IMR-90 (cell line): ENCODE data around the gene NFIA. TPM values are rescaled to one million over a fixed set of nuclear protein-coding genes. Genes with fewer than 3 reads are reported as not detected.
A peak's percentile ranks its signal among the peaks of the same experiment; 100 is the strongest.

ENCODE experiments used
- ATAC-seq: fragments of 200-7000 bp; cut with Tn5 transposase; 2 replicates; pipeline ENCODE4 v1.9.1; 2020; ENCODE audit warnings: low read depth, mild to moderate bottlenecking, moderate library complexity
- BruUV-seq: library from RNA; stranded (reverse); fragments of 400-500 nt; replicated peaks from 2 replicates; lab custom pipeline; 2021; lab: Mats Ljungman, UMichigan
- CTCF ChIA-PET: fragments of 300-600 bp; formaldehyde crosslinking; extraction: SDS; loops from one replicate; lab custom pipeline; 2021; ENCODE audit warnings: antibody characterized with exemption; lab: Yijun Ruan, JAX
- POLR2A ChIA-PET: fragments of 300-600 bp; sonication (Branson Sonifier 250); formaldehyde crosslinking; loops from one replicate; lab custom pipeline; 2022; ENCODE audit warnings: antibody characterized with exemption; ENCODE audit not compliant: unreplicated experiment; lab: Charles Lee
- DNase-seq: peaks from one replicate; pipeline ENCODE4 v3.0.0; 2013
- H2AFZ ChIP-seq: replicated peaks from 2 replicates; pipeline ENCODE3; 2013; ENCODE audit warnings: low read length, mild to moderate bottlenecking; ENCODE audit not compliant: poor library complexity
- H2AK5ac ChIP-seq: 2 replicates; pipeline ENCODE4 v1.6.1; 2013; ENCODE audit warnings: low read depth, low read length, inconsistent platforms
- H2AK9ac ChIP-seq: replicated peaks from 2 replicates; pipeline ENCODE3; 2013; ENCODE audit warnings: mild to moderate bottlenecking, low read depth, low read length, moderate library complexity; ENCODE audit not compliant: poor library complexity
- H2BK120ac ChIP-seq: 2 replicates; pipeline ENCODE4 v1.6.1; 2013; ENCODE audit warnings: low read depth, low read length, inconsistent platforms
- H2BK15ac ChIP-seq: 3 replicates; pipeline ENCODE4 v1.6.1; 2013; ENCODE audit warnings: low read depth, low read length, inconsistent platforms
- H2BK20ac ChIP-seq: 2 replicates; pipeline ENCODE4 v1.6.1; 2013; ENCODE audit warnings: low read depth, mild to moderate bottlenecking, inconsistent platforms, low read length, moderate library complexity
- H2BK5ac ChIP-seq: 2 replicates; pipeline ENCODE4 v1.6.1; 2013; ENCODE audit warnings: mild to moderate bottlenecking, low read depth, low read length, inconsistent platforms; ENCODE audit not compliant: poor library complexity, severe bottlenecking
- H3K14ac ChIP-seq: replicated peaks from 2 replicates; pipeline ENCODE4 v1.6.1; 2013; ENCODE audit warnings: low read depth, low read length, inconsistent platforms
- H3K18ac ChIP-seq: 2 replicates; pipeline ENCODE4 v1.6.1; 2013; ENCODE audit warnings: low read depth, low read length, control low read depth
- H3K23ac ChIP-seq: 2 replicates; pipeline ENCODE4 v1.6.1; 2013; ENCODE audit warnings: low read depth, low read length, inconsistent platforms
- H3K27ac ChIP-seq: 2 replicates; pipeline ENCODE4 v1.5.1; 2013; ENCODE audit warnings: mild to moderate bottlenecking, control low read depth, low read length; ENCODE audit not compliant: insufficient read depth
- H3K27me3 ChIP-seq: 2 replicates; pipeline ENCODE4 v1.6.1; 2013; ENCODE audit warnings: low read length; ENCODE audit not compliant: control insufficient read depth, insufficient read depth
- H3K36me3 ChIP-seq: 2 replicates; pipeline ENCODE4 v1.6.1; 2013; ENCODE audit warnings: low read length, mixed read lengths; ENCODE audit not compliant: control insufficient read depth, insufficient read depth
- H3K4ac ChIP-seq: 2 replicates; pipeline ENCODE4 v1.6.1; 2013; ENCODE audit warnings: low read depth, low read length, inconsistent platforms
- H3K4me1 ChIP-seq: 2 replicates; pipeline ENCODE4 v1.6.1; 2013; ENCODE audit warnings: low read length, mixed read lengths; ENCODE audit not compliant: control insufficient read depth, insufficient read depth
- H3K4me2 ChIP-seq: 2 replicates; pipeline ENCODE4 v1.6.1; 2013; ENCODE audit warnings: low read depth, mild to moderate bottlenecking, control low read depth, low read length, moderate library complexity
- H3K4me3 ChIP-seq: 2 replicates; pipeline ENCODE4 v1.5.1; 2013; ENCODE audit warnings: low read depth, mild to moderate bottlenecking, control low read depth, low read length, moderate library complexity; ENCODE audit not compliant: insufficient read depth
- H3K56ac ChIP-seq: 2 replicates; pipeline ENCODE4 v1.6.1; 2013; ENCODE audit warnings: low read length, inconsistent platforms; ENCODE audit not compliant: insufficient read depth; ENCODE audit errors: extremely low read depth
- H3K79me1 ChIP-seq, 2 experiments: 2 replicates each; pipeline ENCODE4 v1.6.1; 2013; ENCODE audit warnings: low read length in 2 of 2, inconsistent platforms in 1 of 2, low read depth in 1 of 2
- H3K9ac ChIP-seq: 2 replicates; pipeline ENCODE4 v1.6.1; 2013; ENCODE audit warnings: low read depth, low read length, control low read depth
- H3K9me1 ChIP-seq: 2 replicates; pipeline ENCODE4 v1.6.1; 2013; ENCODE audit warnings: low read length, inconsistent platforms; ENCODE audit not compliant: insufficient read depth
- H3K9me3 ChIP-seq: 2 replicates; pipeline ENCODE4 v1.6.1; 2013; ENCODE audit warnings: low read length; ENCODE audit not compliant: control insufficient read depth, insufficient read depth
- H4K20me1 ChIP-seq: 2 replicates; pipeline ENCODE4 v1.6.1; 2013; ENCODE audit warnings: low read length, inconsistent platforms; ENCODE audit not compliant: insufficient read depth
- H4K5ac ChIP-seq: 2 replicates; pipeline ENCODE4 v1.6.1; 2013; ENCODE audit warnings: mild to moderate bottlenecking, low read depth, low read length, control low read depth
- H4K8ac ChIP-seq, 2 experiments: 2 replicates each; pipeline ENCODE4 v1.6.1; 2013; ENCODE audit warnings: low read depth in 2 of 2, low read length in 2 of 2, control low read depth in 1 of 2, inconsistent platforms in 1 of 2
- H4K91ac ChIP-seq: 2 replicates; pipeline ENCODE4 v1.6.1; 2013; ENCODE audit warnings: low read depth, low read length, inconsistent platforms; ENCODE audit not compliant: insufficient read depth
- BHLHE40 ChIP-seq: fragments of 150-350 bp; IDR thresholded peaks from 2 replicates; pipeline ENCODE4 v1.6.1; 2016; ENCODE audit warnings: mild to moderate bottlenecking, low read depth, low read length
- CEBPB ChIP-seq: IDR thresholded peaks from 2 replicates; pipeline ENCODE4 v1.6.1; 2012; ENCODE audit warnings: low read depth, low read length, improper control_type of control experiment
- CHD1 ChIP-seq: IDR thresholded peaks from 2 replicates; pipeline ENCODE4 v1.6.1; 2012; ENCODE audit warnings: low read depth, low read length, improper control_type of control experiment
- CTCF ChIP-seq: conservative IDR thresholded peaks from 2 replicates; pipeline ENCODE4 v1.5.1; 2012; ENCODE audit warnings: mild to moderate bottlenecking, low read depth, low read length, improper control_type of control experiment
- MAFK ChIP-seq: IDR thresholded peaks from 2 replicates; pipeline ENCODE4 v1.6.1; 2012; ENCODE audit warnings: low read depth, low read length, improper control_type of control experiment
- MXI1 ChIP-seq: IDR thresholded peaks from 2 replicates; pipeline ENCODE4 v1.6.1; 2012; ENCODE audit warnings: low read depth, mild to moderate bottlenecking, low read length, moderate library complexity, borderline replicate concordance
- NFE2L2 ChIP-seq: fragments of 150-350 bp; IDR thresholded peaks from 2 replicates; pipeline ENCODE4 v1.6.1; 2016; ENCODE audit warnings: low read depth, mild to moderate bottlenecking, low read length
- POLR2A ChIP-seq: IDR thresholded peaks from 2 replicates; pipeline ENCODE4 v1.6.1; 2012; ENCODE audit warnings: mild to moderate bottlenecking, low read depth, low read length
- RAD21 ChIP-seq: IDR thresholded peaks from 2 replicates; pipeline ENCODE4 v1.6.1; 2012; ENCODE audit warnings: low read length, improper control_type of control experiment
- RCOR1 ChIP-seq: IDR thresholded peaks from 2 replicates; pipeline ENCODE4 v1.6.1; 2012; ENCODE audit warnings: mild to moderate bottlenecking, low read length, improper control_type of control experiment; ENCODE audit not compliant: insufficient replicate concordance
- USF2 ChIP-seq: fragments of 150-350 bp; IDR thresholded peaks from 2 replicates; pipeline ENCODE4 v1.6.1; 2017; ENCODE audit warnings: mild to moderate bottlenecking, antibody characterized with exemption, low read length, low read depth
- whole genome bisulfite sequencing, 2 experiments: methylation state at CpG; one replicate each; pipeline versions ENCODE4 v1.1.5 to v1.1.7; 2013; ENCODE audit warnings: missing lambda C conversion rate in 2 of 2; ENCODE audit not compliant: insufficient read length in 1 of 2; ENCODE audit errors: extremely low coverage in 2 of 2; 5-methylcytosine and 5-hydroxymethylcytosine counted together
- dilution Hi-C: fragments of 300-500 bp; cut with HindIII; formaldehyde crosslinking; loops from one replicate; pipeline ENCODE4 v1.14.3; 2018; ENCODE audit warnings: low sequenced_read_pairs; ENCODE audit not compliant: unreplicated experiment
- in situ Hi-C: fragments of 300-500 bp; cut with MboI; formaldehyde crosslinking; loops from 3 replicates; pipeline ENCODE4 v1.14.3; 2019; ENCODE audit warnings: low sequenced_read_pairs, inconsistent platforms, mixed read lengths
- intact Hi-C: fragments of 100-400 bp; cut with micrococcal nuclease; formaldehyde crosslinking; loops from 2 replicates; pipeline ENCODE4 v1.10.0; 2022
- polyA plus RNA-seq, 3 experiments: library from polyadenylated mRNA; depleted of rRNA; stranded (reverse); fragments of >200 nt; gene quantifications; 2 replicates each; pipeline ENCODE4 v1.2.3, GENCODE V29; 2012; ENCODE audit warnings: low replicate concordance in 1 of 3
- total RNA-seq: library from RNA; depleted of rRNA; stranded (reverse); fragments of >200 nt; gene quantifications from 2 replicates; pipeline ENCODE4 v1.2.3, GENCODE V29; 2012
- TF ChIP-seq, protein P1 (sequence below): fragments of 150-350 bp; IDR thresholded peaks from 2 replicates; pipeline ENCODE4 v1.6.1; 2016; ENCODE audit warnings: low read depth, mild to moderate bottlenecking, low read length, moderate library complexity, borderline replicate concordance

The NFIA gene
- total and polyA plus RNA-seq, 2 of the 4 experiments (the other 2 are of a cell fraction) = 1.6 to 2.2 TPM

GRCh38 chr1:61156576-61157467 lies 74.5 kb downstream of the NFIA start (continued):
- TF ChIP-seq CEBPB (no peak), POLR2A (no peak)

DNA sequence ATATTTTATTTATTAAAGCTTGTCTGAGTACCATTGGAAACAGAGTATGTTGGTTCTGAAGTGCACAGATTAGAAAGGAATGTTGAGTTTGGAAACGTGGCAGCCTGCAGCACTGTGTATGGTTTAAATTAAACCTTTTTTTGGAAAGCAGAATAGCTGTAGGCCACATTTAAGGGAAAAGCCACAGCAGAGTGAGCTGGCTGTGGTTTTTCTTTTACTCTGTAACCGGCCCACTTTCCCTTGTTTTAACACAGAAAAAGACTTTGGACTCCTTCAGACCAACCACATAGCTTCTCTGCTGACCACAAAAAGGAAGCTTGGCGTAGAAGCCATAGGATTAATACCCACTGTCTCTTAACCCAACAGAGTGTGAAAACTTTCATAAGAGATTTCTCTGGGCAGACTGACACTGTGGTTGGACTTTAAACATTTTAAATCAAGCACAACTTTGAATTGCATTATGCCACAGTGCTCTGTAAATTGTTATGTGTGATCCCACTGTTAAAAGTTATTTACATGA lies 75.2 kb downstream of the NFIA start:
- no peak overlapping the region for H2BK5ac ChIP-seq
- no peak overlapping the region for H3K23ac ChIP-seq
- no peaks in the 10 kb centered on the region for H3K9me1 ChIP-seq
- no peaks in the 10 kb centered on the region for H3K79me1 ChIP-seq
- H3K4ac ChIP-seq = no peak overlapping the region
- no peak overlapping the region for H2AK9ac ChIP-seq
- no CpG with 5 or more reads among the region's 3 CpGs for WGBS, 2 experiments
- H4K20me1 ChIP-seq = no peaks in the 10 kb centered on the region
- no peak overlapping the region for H3K9ac ChIP-seq
- in situ Hi-C loops (no loop called here), intact Hi-C loops (no loop called here), dilution Hi-C loops (no loop called here)
- no peaks in the 10 kb centered on the region for H3K9me3 ChIP-seq
- no peak overlapping the region for H4K91ac ChIP-seq
- H4K8ac ChIP-seq = no peak overlapping the region
- POLR2A ChIA-PET = no interaction called here
- H3K27me3 ChIP-seq = no peaks in the 10 kb centered on the region
- no peak overlapping the region for H2BK20ac ChIP-seq
- no peak overlapping the region for H2AK5ac ChIP-seq
- no peak overlapping the region for H2AFZ ChIP-seq
- no peak overlapping the region; the same call in 1 of the 2 replicates for H2BK120ac ChIP-seq
- CTCF ChIA-PET = interaction anchor here (0.6 to 1.2 kb wide), 2 partner anchors 20 to 30 kb away, joined by 3 read pairs; no protein-coding TSS in a partner anchor
- peak; percentile 66 for DNase-seq
- no peak overlapping the region for H3K4me3 ChIP-seq
- no peaks in the 10 kb centered on the region for H3K36me3 ChIP-seq
- no TSS peak for BruUV-seq
- H3K14ac ChIP-seq = no peak overlapping the region
- no peak overlapping the region for H3K56ac ChIP-seq
- no peak overlapping the region for H3K4me2 ChIP-seq
- ATAC-seq = peak; percentile 93
- no peak overlapping the region for H3K18ac ChIP-seq
- no peak overlapping the region for H4K5ac ChIP-seq
- peaks cover 6% of the 10 kb centered on the region for H3K4me1 ChIP-seq
- no peak overlapping the region for H2BK15ac ChIP-seq
- H3K27ac ChIP-seq = peak overlapping the region; percentile 59; the same call in 1 of the 2 replicates
- TF ChIP-seq MXI1 = no peak
- no peak for TF ChIP-seq CEBPB
- no peak for TF ChIP-seq BHLHE40
- TF ChIP-seq CHD1 = no peak
- no peak for TF ChIP-seq CTCF
- TF ChIP-seq RCOR1 = no peak
- no peak for TF ChIP-seq MAFK
- no peak for TF ChIP-seq RAD21
- TF ChIP-seq, protein P1, sequence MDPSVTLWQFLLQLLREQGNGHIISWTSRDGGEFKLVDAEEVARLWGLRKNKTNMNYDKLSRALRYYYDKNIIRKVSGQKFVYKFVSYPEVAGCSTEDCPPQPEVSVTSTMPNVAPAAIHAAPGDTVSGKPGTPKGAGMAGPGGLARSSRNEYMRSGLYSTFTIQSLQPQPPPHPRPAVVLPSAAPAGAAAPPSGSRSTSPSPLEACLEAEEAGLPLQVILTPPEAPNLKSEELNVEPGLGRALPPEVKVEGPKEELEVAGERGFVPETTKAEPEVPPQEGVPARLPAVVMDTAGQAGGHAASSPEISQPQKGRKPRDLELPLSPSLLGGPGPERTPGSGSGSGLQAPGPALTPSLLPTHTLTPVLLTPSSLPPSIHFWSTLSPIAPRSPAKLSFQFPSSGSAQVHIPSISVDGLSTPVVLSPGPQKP = no peak
- TF ChIP-seq NFE2L2 = no peak
- no peak for TF ChIP-seq USF2
